IMR-90 (cell line): ENCODE results near the gene SESN2.

ENCODE experiments used
- CEBPB ChIP-seq: IDR thresholded peaks from 2 replicates; pipeline ENCODE4 v1.6.1; 2012; ENCODE audit warnings: low read depth, low read length, improper control_type of control experiment
- CHD1 ChIP-seq: IDR thresholded peaks from 2 replicates; pipeline ENCODE4 v1.6.1; 2012; ENCODE audit warnings: low read depth, low read length, improper control_type of control experiment
- FOS ChIP-seq: fragments of 150-350 bp; IDR thresholded peaks from 2 replicates; pipeline ENCODE4 v1.6.1; 2016; ENCODE audit warnings: low read depth, low read length
- NFE2L2 ChIP-seq: fragments of 150-350 bp; IDR thresholded peaks from 2 replicates; pipeline ENCODE4 v1.6.1; 2016; ENCODE audit warnings: low read depth, mild to moderate bottlenecking, low read length
- POLR2A ChIP-seq: IDR thresholded peaks from 2 replicates; pipeline ENCODE4 v1.6.1; 2012; ENCODE audit warnings: mild to moderate bottlenecking, low read depth, low read length
- RAD21 ChIP-seq: IDR thresholded peaks from 2 replicates; pipeline ENCODE4 v1.6.1; 2012; ENCODE audit warnings: low read length, improper control_type of control experiment
- RFX5 ChIP-seq: IDR thresholded peaks from 2 replicates; pipeline ENCODE4 v1.8.0; 2012; ENCODE audit warnings: low read depth, mild to moderate bottlenecking, low read length, moderate library complexity
- TF ChIP-seq, protein P1 (sequence below): conservative IDR thresholded peaks from 2 replicates; pipeline ENCODE4 v1.5.1; 2012; ENCODE audit warnings: mild to moderate bottlenecking, low read depth, low read length, improper control_type of control experiment

DNA sequence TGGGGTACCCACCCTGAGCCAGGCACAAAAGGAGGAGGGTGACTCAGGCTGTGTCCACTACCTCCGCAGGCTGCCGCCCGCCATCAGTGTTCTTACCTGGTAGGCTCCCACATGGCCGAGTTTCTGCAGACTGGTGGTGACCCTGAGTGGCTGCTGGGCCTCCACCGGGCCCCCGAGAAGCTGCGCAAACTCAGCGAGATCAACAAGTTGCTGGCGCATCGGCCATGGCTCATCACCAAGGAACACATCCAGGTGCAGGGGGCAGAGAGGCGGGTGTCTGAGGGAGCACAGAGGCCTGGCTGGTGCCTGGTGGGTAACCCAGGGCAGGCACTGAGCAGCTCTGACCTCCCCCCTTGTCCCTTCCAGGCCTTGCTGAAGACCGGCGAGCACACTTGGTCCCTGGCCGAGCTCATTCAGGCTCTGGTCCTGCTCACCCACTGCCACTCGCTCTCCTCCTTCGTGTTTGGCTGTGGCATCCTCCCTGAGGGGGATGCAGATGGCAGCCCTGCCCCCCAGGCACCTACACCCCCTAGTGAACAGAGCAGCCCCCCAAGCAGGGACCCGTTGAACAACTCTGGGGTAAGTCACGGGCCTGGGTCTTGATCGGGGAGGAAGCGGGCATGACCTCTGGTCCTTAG, 13.0 kb downstream of the SESN2 start:
- TF ChIP-seq CEBPB (no peak), FOS (no peak), POLR2A (no peak), CHD1 (no peak), RFX5 (no peak), RAD21 (no peak), NFE2L2 (no peak)
- TF ChIP-seq, protein P1, sequence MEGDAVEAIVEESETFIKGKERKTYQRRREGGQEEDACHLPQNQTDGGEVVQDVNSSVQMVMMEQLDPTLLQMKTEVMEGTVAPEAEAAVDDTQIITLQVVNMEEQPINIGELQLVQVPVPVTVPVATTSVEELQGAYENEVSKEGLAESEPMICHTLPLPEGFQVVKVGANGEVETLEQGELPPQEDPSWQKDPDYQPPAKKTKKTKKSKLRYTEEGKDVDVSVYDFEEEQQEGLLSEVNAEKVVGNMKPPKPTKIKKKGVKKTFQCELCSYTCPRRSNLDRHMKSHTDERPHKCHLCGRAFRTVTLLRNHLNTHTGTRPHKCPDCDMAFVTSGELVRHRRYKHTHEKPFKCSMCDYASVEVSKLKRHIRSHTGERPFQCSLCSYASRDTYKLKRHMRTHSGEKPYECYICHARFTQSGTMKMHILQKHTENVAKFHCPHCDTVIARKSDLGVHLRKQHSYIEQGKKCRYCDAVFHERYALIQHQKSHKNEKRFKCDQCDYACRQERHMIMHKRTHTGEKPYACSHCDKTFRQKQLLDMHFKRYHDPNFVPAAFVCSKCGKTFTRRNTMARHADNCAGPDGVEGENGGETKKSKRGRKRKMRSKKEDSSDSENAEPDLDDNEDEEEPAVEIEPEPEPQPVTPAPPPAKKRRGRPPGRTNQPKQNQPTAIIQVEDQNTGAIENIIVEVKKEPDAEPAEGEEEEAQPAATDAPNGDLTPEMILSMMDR: no peak
